GM12878 (cell line): Measurements from ENCODE around the gene UTP11.

Source experiments
- CHD2 ChIP-seq: IDR thresholded peaks from 2 replicates; pipeline ENCODE4 v1.6.1; 2011; ENCODE audit warnings: low read depth, low read length, improper control_type of control experiment, borderline replicate concordance
- POLR2A ChIP-seq: IDR thresholded peaks from 2 replicates; pipeline ENCODE4 v1.6.1; 2011; ENCODE audit warnings: low read depth, mild to moderate bottlenecking, low read length
- SMAD1 ChIP-seq: fragments of 450-650 bp; IDR thresholded peaks from 2 replicates; pipeline ENCODE4 v1.6.1; 2018; ENCODE audit warnings: mild to moderate bottlenecking, low read depth; ENCODE audit not compliant: partially characterized antibody

GRCh38 chr1:38062361-38063288, 50.1 kb downstream of the UTP11 start:
- no peak for TF ChIP-seq SMAD1
- no peak for TF ChIP-seq POLR2A
- no peak for TF ChIP-seq CHD2
